Measurements from ENCODE around the gene CD7.

The CD7 gene

DNA sequence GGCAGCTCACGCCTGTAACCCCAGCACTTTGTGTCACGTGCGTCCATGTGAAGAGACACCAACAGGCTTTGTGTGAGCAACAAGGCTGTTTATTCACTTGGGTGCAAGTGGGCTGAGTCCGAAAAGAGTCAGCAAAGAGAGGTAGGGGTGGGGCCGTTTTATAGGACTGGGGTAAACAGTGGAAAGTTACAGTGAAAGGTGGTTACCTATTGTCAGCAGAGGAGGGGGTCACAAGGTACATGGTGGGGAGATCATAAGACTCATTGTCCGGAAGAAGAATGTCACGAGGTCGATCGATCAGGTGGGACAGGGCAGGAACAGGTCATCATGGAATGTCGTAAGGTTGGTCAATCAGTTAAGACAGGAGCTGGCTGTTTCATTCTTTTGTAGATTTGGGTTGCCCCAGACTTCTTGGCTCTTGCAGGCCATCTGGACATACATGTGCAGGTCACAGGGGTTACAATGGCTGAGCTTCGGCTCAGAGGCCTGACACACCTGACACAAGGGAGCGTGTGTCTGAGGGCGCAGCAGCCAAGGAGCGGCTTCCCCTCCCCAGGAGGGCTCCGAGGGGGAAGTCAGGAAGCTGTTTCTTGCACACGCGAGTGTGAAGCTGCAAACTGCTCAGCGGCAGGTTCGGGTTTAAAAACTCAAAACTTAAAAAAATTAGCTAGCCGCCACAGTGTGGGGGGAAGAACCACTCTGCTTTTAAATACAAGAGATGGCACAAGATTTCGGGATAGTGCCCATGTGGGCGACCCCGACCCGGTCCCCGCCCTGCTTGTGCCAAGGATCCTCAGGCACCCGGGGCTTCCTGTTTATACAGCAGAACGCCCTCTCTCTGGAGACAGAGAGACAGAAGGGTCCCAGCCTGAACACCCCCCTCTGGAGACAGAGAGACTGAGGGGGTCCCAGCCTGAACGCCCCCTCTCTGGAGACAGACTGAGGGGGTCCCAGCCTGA is 29.2 kb upstream of the CD7 start:
- DNase-seq: no peak

DNA sequence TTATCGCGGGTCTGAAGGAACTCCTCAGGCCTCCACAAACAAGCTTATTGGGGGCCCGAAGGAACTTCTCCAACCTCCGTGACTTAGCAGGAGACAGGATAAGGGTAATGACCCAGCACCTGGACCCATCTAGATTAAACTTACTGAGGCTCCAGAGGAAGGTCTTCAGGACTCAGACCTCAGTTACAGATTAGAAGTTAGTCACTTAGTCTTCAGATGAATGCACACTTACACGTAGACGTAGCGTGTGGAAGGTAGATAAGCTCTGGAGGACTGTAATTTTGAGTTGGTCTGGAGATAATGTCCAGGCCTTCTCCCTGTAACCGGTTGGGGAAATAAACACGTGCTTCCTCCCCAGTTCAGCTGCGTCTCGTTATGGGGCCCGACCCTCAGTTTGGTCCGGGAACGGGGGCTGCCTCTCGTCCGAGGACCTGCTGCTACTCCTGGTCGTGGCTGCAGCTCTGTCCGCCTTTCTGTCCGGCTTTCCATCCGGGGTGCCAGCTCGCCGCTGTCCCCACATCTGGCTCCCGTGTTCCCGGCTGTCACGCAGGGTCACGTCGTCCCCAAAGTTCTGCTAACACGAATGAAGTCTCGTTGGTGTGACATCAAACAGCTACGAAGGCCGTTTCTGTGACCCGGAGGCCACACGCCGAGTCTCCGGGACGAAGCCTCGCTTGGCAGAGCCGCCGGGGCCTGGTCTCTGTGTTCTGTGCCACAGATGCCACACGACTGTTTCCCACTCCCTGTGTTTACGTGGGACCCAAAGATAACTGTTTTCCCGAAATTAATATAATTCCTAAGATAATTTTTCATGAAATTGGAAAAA is 28.0 kb upstream of the CD7 start:
- peak; percentile 85 for DNase-seq

DNA sequence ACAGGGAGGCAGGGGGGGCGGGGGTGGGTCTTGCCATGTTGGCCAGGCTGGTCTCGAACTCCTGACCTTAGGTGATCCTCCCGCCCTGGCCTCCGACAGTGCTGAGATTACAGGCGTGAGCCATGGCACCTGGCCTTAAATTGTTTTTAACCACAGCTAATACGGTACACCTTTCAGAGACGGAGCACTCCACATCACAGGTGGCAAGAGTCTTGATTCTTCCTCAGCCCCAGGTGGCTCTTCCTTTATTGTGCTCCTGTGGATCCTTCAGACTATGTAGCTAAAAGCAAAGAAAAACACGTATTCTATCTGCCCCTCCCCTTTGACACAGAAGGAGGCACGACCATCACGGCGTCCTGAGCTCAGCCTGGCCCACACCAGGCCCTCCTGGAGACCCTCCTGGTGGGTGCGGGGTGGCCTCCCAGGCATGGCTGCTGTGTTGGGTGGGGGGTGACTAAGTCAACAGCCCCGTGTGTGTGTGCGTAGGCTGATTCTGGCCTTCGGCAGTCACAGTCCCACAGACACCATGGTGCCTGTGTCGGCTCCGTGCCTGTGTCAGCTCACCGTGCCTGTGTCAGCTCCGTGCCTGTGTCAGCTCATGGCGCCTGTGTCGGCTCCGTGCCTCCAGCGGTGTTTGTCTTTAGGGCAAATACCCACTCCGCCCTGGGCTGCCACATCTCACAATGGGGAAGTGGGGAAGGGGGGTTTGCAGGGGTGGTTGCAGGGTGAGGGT is 26.9 kb upstream of the CD7 start:
- DNase-seq: no peak

DNA sequence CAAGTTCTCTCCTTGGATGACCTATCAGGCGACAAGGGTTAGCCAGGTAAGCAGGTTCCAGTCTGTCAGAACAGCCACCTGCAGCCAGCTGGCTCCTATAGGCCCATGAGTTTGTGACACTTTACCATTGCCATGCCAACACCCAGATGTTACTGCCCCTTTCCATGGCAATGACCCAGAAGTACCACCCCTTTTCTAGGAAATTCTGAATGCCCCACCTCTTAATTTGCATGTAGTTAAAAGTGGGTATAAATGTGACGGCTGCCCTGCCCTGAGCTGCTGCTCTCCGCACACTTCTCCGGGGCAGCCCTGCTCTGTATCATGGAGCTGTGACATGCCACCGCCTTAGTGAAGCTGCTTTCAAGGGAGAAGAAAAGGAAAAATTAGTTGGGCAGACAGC is 26.2 kb upstream of the CD7 start:
- peak; percentile 65 for DNase-seq

DNA sequence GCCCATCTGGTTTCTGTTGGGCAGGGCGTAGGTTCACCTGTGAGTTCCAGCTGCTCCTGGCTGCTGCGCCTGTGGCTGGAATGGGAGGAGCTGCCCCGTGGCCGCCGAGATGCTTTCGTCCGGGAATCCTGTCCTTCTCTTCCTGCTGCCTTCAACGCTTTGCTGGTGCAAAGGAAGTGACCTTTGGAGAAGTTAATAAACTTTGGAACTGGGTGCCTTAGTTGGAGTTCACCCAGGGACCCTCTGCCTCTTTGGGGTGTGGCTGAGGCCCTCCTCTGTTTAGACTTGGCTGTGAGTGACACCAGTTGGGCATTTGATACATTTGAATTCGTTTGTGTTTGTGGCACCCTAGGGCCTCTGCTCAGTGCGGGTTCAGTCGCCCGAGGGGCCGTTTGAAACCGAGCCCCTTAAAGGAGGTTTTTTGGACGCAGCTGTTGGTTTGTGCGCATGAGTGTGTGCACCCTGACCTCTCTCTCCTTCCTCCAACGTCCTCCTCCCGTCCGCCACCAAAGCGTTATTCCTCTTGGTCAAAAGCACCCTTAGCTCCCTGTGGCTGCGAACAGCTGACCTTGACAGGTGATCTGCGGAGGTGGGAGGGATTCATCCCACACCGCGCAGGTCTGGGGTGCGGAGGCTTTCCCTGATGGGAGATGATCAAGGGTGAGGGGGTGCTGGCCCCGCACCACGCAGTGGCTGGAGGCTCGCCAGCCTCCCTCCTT is 25.1 kb upstream of the CD7 start:
- DNase-seq: no peak

DNA sequence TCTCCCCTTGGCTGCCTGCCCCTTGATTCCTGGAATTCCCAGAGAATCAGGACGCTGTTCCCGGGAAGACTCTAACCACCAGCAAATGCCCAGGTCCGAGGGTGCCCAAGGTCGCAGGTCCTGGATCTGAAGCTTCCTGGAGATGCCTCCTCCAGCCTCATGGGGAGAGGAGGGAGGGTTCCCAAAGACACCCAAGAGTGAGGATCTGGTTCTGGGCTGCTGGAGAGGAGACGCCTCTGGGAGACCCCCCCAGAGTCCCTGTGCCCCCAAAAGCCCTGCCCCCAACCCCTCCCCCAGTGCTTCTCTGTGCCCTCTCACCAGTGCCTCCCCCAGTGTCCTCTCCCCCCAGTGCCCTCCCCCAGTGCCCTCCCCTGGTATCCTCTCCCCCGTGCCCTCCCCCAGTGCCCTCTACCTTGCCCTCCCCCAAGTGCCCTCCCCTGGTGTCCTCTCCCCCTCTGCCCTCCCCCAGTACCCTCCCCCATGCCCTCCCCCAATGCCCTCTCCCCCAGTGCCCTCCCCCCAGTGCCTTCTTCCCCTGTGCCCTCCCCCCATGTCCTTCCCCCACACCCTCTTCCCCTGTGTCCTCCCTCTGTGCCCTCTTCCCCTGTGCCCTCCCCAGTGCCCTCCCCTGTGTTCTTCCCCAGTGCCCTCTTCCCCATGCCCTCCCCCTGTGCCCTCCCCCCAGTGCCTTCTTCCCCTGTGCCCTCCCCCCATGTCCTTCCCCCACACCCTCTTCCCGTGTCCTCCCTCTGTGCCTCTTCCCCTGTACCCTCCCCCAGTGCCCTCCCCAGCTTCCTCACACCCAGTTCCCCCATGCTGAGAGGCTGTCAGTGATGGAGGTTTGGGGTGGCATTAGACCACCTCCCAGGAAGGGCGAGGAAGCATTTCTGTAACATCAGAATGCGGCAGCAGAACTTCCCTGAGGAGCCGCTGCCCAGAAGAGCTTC is 22.5 kb upstream of the CD7 start:
- DNase-seq: no peak

DNA sequence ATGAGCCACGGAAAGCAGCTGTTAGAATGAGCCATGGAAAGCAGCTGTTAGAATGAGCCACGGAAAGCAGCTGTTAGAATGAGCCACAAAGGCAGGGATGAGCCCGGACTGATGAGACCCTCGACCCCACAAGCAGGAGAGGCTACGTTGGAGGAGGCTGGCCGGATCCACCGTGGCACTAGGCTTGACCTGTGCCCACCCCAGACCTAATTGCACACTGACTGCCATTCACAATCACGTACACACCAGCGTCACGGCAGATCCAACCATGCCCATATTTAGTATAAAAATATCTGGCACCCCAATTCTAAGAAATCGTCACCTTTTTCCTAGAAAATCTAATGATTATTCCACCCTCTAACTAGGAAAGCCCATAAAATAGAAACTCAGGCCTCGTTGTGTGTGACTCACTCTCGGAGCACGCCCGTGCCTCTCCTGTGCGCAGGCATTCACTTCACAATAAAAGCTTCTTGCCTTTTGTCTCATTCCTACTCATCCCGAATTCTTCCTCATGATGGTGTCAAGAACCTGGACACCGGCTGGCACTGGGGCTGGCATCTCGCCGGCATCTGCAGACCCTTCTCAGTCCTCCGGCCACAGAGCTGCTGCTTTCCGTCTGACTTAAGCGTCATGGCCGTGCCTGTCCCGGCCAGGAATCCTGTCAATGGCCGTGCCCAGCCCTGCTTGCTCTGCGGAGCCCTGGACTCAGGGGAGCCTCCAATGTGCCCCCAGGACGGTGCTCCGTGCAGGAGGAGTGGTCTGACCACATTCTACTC is 21.6 kb upstream of the CD7 start:
- DNase-seq: peak; percentile 70

DNA sequence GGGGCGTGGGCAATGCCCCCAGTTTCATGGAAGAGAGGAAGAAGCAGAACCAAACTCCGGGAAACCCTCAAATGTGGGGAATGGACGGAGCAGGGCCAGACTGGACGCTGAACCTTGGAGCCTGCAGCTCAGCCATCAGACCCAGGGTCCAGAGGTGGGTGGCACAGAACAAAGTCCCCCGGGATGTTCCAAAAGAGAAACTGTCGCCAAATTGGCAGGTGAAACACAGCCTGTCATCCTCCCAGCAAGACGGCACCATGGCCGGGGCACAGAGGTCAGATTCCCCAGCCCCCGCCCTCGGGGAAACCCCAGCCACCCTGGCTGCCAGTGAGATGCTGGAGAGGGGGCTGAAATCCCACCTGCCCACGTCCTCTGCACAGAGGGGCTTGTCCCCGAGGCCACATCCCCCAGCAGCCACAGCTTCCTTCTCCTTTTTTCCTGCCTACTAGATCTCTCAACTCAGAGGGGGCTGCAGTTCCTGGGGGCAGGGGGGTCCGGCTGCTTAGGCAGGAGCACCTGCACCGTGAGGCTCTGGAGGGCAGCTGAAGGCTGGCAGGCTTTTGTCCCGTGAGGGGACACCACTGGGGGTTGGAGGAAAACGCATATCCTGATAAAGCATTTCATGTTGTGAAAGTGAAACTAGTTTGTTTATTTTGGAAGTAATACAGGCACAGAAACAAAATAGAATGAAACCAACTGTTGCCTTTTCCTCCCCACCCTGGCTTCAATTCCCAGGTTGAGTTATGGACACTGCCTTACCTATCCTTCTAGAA is 17.4 kb upstream of the CD7 start:
- DNase-seq: no peak

DNA sequence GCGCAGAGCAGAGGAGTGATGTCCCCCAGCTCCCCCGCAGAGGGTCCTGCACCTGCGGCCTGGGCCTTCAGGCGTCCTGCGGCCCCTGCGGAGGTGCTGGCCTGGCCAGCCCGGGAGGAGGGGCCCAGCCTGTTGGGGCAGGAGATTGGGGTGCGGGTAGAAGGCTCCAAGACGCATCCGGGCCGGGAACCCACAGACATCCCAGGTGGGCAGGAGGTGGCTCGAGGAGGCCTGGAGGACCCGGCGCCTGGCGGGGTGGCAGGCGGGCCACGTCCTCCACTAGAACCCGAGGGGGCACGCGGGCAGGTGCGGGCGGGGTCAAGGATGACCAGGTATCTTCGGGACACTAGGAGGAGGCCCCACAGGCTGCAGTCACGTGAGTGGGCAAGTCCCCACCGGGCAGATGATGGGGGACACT is 16.8 kb upstream of the CD7 start:
- no peak for DNase-seq

DNA sequence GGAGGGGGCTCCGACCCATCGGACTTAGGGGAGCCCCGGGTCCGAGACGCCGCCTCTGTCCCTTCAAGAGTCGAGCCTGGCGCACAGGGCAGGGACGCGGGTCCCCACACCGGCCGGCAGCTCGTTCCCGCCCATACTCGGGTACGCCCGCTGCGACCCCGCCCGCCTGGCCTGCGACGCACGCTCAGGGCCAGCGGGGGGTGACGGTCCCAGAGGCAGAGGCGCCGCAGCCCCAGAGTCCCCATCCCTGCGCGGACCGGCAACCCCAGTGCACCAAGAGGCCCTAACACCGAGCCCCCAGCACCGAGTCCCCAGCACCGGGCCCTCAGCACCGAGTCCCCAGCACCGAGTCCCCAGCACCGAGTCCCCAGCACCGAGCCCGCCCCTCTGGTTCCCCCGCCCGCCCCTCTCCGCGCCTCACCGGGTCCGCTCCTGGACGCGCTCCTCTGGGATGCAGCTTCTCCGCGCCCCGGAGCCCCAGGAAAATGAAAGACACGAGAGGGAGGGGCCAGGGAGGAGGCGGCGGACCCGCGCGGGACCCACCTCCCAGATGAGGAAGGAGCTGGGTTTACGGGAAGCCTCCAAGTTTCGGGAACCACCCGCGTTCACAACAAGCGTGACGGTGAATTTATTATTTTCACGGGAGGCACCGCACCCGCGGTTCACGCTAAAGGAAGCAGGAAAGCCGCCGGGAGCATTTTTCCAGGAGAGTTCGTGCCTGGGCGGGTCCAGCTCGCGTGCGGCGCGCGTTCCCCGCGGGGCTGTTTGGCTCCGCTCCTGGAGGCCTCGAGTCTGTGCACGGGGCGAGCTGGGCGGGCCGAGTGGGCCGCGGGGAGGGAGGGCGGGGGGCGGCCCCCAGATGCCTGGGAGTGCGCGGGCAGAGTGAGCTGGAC is 16.1 kb upstream of the CD7 start, which contains the start of gene SECTM1:
Gene SECTM1, minus strand, starts transcription at position 488 of the 893 bp plus-strand sequence. CDS start 6,526 bp downstream, outside the sequence.
- no peak for DNase-seq

DNA sequence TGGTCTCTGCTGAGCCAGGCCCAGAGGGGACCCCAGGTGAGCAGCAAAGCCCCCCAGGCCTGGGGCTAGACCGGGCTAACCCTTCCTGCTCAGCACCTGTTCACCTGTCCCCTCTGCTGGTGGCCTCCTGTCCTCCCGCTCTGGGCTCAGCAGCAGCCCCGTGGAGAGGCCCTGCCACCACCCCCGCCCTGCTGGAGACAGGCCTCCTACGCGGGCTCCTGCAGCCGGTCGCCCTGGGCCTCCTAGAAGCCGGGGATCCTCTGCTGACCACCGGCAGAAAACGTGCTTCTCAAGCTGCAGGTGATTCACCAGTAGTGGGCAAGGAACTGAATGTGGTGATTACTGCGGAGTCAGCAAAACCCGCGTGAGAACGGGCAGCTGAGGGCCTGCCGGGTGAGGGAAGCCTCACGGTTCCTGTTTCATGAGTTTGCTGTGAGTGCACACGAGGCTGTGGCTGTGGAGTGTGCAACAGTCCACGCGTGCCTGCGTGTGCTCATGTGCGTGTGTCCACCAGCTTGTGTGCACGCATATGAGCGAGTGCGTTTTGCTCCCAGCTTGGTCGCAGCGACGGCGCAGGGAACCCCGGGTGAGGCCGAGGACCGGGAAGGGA is 15.4 kb upstream of the CD7 start:
- no peak for DNase-seq

DNA sequence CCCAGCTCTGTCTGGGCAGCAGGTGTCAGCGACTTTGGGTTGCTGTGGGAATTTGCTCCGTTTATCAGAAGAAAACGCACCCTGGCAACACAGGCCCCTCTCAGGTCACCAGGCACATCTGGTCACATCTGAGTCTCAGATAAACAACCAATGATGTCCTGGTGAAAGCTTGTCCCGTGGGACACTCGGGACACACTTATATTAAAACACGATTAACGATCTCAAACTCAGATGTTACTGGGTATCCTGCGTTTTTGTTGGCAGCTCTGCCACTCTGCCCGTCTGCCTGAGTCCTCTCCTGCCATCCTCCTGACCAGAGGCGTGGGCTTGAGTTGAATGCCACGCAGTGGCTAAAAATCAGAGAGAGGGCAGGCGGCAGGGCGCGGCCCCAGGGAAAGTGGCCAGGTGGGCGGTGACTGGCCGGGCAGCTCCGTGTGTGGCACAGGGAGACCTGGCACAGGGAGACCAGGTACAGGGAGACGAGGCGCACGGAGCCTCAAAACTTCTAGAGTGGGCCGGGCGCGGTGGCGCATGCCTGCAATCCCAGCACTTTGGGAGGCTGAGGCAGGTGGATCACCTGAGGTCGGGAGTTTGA is 14.0 kb upstream of the CD7 start:
- no peak for DNase-seq

DNA sequence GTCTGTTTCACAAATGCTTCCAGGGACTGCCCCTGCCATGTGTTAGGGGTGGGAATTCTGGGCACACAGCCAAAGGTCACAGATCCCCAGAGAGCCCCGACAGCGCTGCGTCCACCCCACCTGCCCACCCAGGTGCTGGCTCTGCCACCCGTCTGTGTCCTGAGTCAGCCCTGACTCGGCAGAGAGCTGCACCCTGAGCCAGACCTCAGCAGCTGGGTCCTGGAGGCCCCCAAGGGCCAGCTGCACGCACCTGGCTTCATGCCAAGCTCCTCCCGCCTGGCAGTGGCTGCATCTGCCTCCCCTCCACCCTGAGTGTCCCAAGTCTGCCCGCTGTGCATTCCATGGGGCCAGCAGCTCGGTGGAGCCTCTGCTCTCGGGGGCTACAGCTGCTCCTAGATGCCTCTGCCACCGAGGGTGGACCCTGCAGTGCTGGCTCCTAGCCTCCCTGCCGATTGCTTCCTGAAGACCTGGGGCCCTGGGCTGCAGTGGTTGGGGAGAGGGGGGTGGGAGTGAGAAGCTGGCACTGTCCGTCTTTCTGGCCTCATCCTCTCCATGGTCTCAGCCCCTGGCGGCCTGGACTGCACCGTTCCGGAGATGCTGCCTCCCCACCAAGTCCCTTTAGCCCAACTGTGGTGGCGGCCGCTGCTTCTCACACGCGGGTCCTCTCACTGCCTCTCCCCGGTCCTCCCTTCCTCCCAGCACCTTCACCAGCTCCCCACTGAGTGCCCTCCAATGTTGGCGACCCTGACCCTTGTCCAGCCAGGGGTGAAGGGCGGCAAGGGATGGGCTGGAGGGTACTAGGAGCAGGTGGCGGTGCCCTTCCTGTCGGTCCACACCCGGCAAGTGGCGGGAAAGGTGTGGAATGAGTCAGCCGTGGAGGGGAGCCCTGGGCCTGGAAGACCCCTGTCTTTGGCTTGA is 13.2 kb upstream of the CD7 start:
- peak; percentile 41 for DNase-seq

DNA sequence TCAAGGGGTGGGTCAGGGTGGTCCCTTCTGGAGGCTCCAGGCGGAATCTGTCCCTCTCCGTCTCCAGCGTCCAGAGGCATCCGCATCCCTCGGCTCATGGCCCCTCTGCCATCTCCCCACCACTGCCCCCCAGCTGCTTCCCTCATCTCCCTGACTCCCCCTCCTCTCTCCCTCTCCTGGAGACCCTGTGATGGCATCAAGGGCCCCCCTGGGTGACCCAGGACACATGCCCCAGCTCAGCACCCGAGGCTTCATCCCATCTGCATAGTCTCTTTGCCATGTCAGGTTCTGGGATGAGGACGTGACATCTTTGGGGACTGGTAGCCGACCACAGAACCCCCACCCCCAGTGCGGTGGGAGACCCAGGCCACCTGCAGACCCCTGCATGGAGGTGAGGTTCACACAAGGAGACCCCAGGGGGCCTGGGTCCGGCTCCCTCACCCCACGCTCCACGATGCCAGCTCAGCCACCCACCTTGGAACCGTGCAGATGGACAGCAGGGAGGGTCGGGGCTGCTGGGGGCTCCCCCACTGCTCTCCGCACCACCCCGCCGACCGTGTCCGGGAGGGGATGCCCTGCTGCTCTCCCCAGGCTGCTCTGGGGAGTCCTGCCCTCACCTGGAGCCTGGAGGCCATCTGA is 12.4 kb upstream of the CD7 start:
- no peak for DNase-seq

DNA sequence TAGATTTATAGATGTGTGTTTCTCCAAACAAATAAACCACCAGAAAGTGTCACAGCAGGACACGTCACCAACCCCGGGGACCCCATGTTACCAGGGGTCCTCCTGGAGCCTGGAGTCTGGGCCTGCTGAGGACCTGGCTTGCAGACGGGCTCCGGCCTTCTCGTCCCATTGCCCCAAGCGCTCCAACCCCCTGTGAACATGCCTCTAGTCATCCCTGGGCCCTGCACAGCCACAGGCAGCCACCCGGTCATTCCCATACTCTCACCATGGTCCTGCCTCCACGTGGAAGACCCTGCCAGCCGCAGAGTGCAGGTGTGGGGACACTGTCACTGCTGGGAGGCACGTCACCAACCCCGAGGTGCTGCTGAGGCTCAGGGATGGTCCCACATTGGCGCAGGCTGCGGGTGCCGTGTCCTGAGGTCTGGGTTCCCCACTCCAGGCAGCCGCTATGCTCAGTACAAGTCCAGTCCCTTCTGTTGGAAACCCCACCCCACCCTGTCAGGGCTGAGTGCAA is 11.6 kb upstream of the CD7 start:
- no peak for DNase-seq
